GM21423 (cell line): ENCODE results near the gene LCN10.
"Not testable (repeated sequence)": the region's sequence is repeated elsewhere in the genome, so short reads cannot be mapped to it uniquely, and the experiment has no call there.

Experiments
- ATAC-seq: cut with Tn5 transposase; IDR thresholded peaks from one replicate; pipeline ENCODE4 v1.9.1; 2021; ENCODE audit warnings: mild to moderate bottlenecking, moderate library complexity; ENCODE audit not compliant: unreplicated experiment

Gene LCN10

DNA sequence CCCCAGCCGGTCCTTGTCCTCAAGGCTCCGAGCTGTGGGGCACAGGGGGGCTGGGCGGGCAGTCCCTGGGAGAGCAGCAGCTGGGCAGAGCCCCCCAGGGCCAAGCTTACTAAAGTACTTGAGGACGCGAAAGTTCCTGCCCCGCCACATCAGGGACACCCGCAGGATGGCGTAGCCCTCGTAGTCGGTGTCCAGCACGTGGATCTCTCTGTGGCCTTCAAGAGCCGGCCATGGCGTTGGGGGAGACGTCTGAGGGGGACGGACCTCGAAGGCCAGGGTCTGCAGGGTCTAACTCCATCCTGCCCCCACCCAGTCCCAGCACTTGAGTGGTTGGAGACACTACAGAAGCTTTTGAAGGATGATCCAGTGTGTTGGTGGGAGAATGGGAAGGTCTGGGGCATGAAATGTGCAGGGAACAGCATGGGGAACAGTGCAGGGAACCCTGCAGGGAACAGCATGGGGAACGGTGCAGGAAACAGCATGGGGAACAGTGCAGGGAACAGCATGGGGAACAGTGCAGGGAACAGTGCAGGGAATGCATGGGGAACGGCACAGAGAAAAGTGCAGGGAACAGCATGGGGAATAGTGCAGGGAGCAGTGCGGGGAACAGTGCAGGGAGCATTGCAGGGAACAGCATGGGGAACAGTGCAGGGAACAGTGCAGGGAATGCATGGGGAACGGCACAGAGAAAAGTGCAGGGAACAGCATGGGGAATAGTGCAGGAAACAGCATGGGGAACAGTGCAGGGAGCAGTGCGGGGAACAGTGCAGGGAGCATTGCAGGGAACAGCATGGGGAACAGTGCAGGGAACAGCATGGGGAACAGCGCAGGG, 12.8 kb upstream of the LCN10 start:
- ATAC-seq = not testable (repeated sequence)

- ATAC-seq = no peak
Observed at GRCh38 chr9:136754626-136755301, 12.0 kb upstream of the LCN10 start.

GRCh38 chr9:136754059-136754572, 11.4 kb upstream of the LCN10 start:
- ATAC-seq = no peak

DNA sequence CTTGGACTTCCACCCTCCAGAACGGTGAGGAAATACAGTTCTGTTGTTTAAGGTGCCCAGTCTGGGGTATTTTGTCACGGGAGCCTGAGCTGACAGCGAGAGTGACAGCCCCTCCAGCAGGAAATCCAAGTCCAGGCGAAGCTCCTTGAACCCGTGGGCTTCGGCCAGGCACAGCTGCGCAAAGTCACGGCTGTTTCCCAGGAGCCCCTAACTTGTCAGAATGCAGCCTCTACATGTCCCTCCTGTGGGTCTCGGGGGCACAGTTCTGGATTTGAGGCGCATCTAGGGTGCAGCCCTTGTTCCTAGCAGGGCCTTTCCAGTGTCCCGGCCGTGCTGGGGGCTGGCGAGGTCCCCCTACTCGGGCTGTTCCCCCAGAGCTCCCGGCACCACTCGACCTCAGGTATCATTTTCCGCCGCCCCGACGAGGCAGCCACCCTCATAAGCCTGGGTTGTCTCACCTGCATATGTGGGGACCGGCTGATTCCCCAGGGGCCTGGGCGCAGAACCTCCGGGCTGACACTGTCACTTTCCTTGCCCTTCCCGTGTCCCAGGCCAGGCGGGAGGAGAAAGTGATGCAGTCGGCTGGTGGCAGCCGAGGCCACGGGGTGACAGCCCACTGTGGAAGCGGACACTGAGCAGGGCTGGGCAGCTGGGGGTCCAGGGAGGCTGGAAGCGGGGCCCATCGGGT, 10.8 kb upstream of the LCN10 start:
- ATAC-seq = no peak

DNA sequence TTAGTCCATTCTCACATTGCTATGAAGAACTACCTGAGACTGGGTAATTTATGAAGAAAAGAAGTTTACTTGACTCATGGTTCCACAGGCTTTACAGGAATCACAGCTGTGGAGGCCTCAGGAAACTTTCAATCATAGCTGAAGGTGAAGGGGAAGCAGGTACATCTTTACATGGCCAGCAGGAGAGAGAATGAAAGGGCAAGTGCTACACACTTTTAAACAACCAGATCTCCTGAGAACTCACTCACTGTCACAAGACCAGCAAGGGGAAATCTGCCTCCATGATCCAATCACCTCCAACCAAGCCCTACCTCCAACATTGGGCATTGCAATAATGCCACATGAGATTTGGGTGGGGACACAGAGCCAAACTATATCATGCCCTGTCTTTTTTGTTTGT, 9.1 kb upstream of the LCN10 start:
- no peak for ATAC-seq

DNA sequence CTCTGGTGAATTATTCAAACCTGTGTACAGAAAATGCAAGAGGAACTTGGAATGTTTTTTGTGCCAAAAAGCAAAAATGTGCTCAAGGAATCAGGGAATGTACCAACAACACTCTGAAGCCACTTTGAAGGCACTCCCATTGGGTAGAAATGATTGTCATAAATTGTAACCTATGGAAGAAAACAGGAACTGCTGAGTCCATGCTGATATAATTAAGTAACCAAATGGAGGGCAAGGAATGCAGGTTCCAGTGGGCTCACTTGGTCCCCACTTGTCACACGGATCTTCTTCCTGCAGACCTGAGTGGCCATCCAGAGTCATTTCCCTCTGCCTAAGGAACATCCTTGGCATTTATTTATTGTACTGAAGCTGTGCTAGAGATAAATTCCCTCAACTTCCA, 8.5 kb upstream of the LCN10 start:
- ATAC-seq = no peak

GRCh38 chr9:136750526-136750925, 7.8 kb upstream of the LCN10 start:
- no peak for ATAC-seq

GRCh38 chr9:136748666-136749611, 6.2 kb upstream of the LCN10 start:
- no peak for ATAC-seq

GRCh38 chr9:136748201-136748600, 5.5 kb upstream of the LCN10 start, which contains the start of gene LCN6:
TSS of gene LCN6 (minus strand) at chr9:136748525. CDS start at chr9:136748483, 42 bp downstream.
- no peak for ATAC-seq

- no peak for ATAC-seq
Observed at GRCh38 chr9:136747161-136748060, 4.7 kb upstream of the LCN10 start.

GRCh38 chr9:136746621-136747020, 3.9 kb upstream of the LCN10 start:
- no peak for ATAC-seq

DNA sequence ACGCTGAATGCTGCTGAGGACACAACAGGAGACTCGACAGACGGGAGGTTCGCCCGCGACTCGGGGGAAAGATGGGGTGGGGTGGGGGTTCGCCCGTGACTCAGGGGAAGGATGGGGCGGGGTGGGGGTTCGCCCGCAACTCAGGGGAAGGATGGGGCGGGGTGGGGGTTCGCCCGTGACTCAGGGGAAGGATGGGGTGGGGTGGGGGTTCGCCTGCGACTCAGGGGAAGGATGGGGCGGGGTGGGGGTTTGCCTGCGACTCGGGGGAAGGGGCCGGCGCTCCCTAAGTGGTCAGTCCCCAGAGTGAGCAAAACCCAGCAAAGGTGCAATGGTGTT, 3.4 kb upstream of the LCN10 start:
- ATAC-seq = no peak

GRCh38 chr9:136745389-136746154, 2.8 kb upstream of the LCN10 start:
- ATAC-seq = no peak

DNA sequence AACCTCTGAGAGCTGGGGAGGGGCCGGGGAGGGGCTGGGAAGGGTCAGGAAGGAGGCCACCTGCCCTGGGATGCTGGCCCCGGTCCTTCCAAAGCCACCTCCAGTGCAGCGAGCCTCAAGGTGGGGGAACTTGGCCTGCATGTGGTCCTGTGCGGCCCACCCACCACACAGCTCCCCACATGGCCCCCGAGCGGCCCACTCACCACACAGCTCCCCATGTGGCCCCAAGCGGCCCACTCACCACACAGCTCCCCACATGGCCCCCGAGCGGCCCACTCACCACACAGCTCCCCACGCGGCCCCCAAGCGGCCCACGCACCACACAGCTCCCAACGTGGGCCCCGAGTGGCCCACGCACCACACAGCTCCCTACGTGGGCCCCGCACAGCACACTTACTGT, 2.0 kb upstream of the LCN10 start:
- ATAC-seq = no peak

- no peak for ATAC-seq
Observed at GRCh38 chr9:136743639-136744211, 985 bp upstream of the LCN10 start.

GRCh38 chr9:136741883-136742571, 713 bp downstream of the LCN10 start:
- ATAC-seq = no peak

DNA sequence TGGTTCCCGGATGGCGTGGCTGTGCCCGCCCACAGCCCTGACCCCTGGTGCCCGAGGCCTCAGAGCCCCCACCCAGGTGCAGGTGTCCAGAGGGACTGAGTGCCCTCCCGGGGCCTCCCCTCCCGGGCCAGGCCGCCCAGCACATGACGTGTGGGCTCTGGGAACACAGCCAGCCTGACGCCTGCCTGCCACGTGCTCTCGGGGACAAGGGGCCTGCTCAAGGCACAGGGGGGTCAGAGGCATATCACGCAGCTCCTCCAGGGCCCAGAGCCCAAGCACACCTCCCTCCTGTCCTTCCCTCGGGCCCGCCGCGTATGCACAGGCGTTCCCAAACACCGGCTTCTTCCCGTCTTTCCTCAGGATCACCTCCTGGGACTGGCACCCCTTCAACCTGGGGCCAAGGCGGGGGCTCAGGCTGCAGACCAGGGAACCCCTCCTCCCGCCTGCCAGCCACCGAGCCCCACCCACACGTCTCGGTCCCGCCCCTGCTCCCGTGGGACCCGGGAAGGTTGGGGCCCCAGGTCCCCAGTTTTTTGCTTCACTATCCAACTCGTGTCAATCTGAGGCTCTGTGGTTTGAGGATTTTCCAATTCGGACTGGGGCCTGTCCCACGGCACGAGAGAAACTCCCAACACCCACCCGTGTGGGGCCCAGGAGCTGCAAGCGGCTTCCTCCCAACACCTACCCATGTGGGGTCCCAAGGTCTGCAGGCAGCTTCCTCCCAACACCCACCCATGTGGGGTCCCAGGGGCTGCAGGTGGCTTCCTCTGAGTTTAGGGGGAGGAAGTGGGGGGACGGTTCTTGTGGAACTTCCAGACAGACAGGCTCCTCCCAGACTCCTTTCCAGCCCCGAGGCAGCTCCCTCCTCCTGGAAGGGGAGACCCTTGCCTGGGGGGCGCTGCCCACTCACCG, 1.5 kb downstream of the LCN10 start:
- ATAC-seq = no peak
